Measurements from ENCODE around the gene ADAMTSL3. TPM values are rescaled to one million over a fixed set of nuclear protein-coding genes. Genes with fewer than 3 reads are reported as not detected.

ADAMTSL3 gene
- total and polyA plus RNA-seq, 4 donors, result 0.85 to 58.2 (median 7.9) TPM

- H3K27me3 ChIP-seq (ENCODE audit: control insufficient read depth in 3 of 3, insufficient read depth in 3 of 3, low read length in 2 of 3), result no peaks in the 10 kb centered on the region
- no peak for TF ChIP-seq CTCF (IDR thresholded peaks at IDR 0.05; ENCODE audit: control extremely low read depth, extremely low read depth)
- peaks cover 0 to 6% (median 3%) of the 10 kb centered on the region in 4 donors for H3K36me3 ChIP-seq (ENCODE audit: control insufficient read depth in 4 of 4, insufficient read depth in 4 of 4, low read length in 4 of 4)
- peaks cover 0 to 4% (median 0%) of the 10 kb centered on the region in 4 donors for H3K9me3 ChIP-seq (ENCODE audit: control insufficient read depth in 4 of 4, insufficient read depth in 3 of 4, low read length in 3 of 4)
- DNase-seq, result peak; percentile 47 to 88 (median 71)
- ATAC-seq (ENCODE audit: insufficient read depth, low FRiP score), result no peak
- 57 to 68% methylated on average over 11 of the region's 11 CpGs for WGBS, 2 donors
- peak overlapping the region in 1 of 2 donors; percentile 67 for H3K27ac ChIP-seq (ENCODE audit: low read depth in 1 of 2, low read length in 1 of 2)
- peak overlapping the region in 1 of 2 donors; percentile 30 for H3K9ac ChIP-seq (ENCODE audit: insufficient read depth in 1 of 2, low read length in 2 of 2)
- H3K4me3 ChIP-seq, result no peak overlapping the region
- H3K4me1 ChIP-seq (ENCODE audit: control insufficient read depth in 5 of 5, insufficient read depth in 5 of 5, low read length in 5 of 5), result peaks cover 0 to 13% (median 0%) of the 10 kb centered on the region in 5 donors
These were observed 250.5 kb downstream of the ADAMTSL3 start for GRCh38 chr15:83904107-83905040.

GRCh38 chr15:83905556-83906273 is 251.8 kb downstream of the ADAMTSL3 start:
- TF ChIP-seq CTCF (IDR thresholded peaks at IDR 0.05; ENCODE audit: control extremely low read depth, extremely low read depth), result no peak
- DNase-seq (no peak), ATAC-seq (ENCODE audit: insufficient read depth, low FRiP score) (no peak)
- Histone ChIP-seq H3K27ac (ENCODE audit: low read depth in 1 of 2, low read length in 1 of 2) (no peak overlapping the region), H3K27me3 (ENCODE audit: control insufficient read depth in 3 of 3, insufficient read depth in 3 of 3, low read length in 2 of 3) (no peaks in the 10 kb centered on the region), H3K36me3 (ENCODE audit: control insufficient read depth in 4 of 4, insufficient read depth in 4 of 4, low read length in 4 of 4) (peaks cover 0 to 6% (median 3%) of the 10 kb centered on the region in 4 donors), H3K9ac (ENCODE audit: insufficient read depth in 1 of 2, low read length in 2 of 2) (no peak overlapping the region), H3K4me3 (no peak overlapping the region), H3K4me1 (ENCODE audit: control insufficient read depth in 5 of 5, insufficient read depth in 5 of 5, low read length in 5 of 5) (peaks cover 0 to 13% (median 0%) of the 10 kb centered on the region in 5 donors), H3K9me3 (ENCODE audit: control insufficient read depth in 4 of 4, insufficient read depth in 3 of 4, low read length in 3 of 4) (peaks cover 0 to 4% (median 0%) of the 10 kb centered on the region in 4 donors)
- WGBS, 2 donors, result 78 to 86% methylated on average over 5 of the region's 5 CpGs

- 64 to 88% methylated on average over 3 of the region's 3 CpGs for WGBS, 2 donors
- no peak for TF ChIP-seq CTCF (IDR thresholded peaks at IDR 0.05; ENCODE audit: control extremely low read depth, extremely low read depth)
These were observed 257.4 kb downstream of the ADAMTSL3 start for GRCh38 chr15:83911345-83911744.

More at GRCh38 chr15:83911345-83911744, 257.4 kb downstream of the ADAMTSL3 start:
- Histone ChIP-seq H3K9ac (ENCODE audit: insufficient read depth in 1 of 2, low read length in 2 of 2) (no peak overlapping the region), H3K4me3 (no peak overlapping the region), H3K4me1 (ENCODE audit: control insufficient read depth in 5 of 5, insufficient read depth in 5 of 5, low read length in 5 of 5) (no peaks in the 10 kb centered on the region), H3K36me3 (ENCODE audit: control insufficient read depth in 4 of 4, insufficient read depth in 4 of 4, low read length in 4 of 4) (peaks cover 0 to 5% (median 2%) of the 10 kb centered on the region in 4 donors), H3K9me3 (ENCODE audit: control insufficient read depth in 4 of 4, insufficient read depth in 3 of 4, low read length in 3 of 4) (peaks cover 0 to 4% (median 0%) of the 10 kb centered on the region in 4 donors), H3K27ac (ENCODE audit: low read depth in 1 of 2, low read length in 1 of 2) (no peak overlapping the region), H3K27me3 (ENCODE audit: control insufficient read depth in 3 of 3, insufficient read depth in 3 of 3, low read length in 2 of 3) (no peaks in the 10 kb centered on the region)
- no peak for DNase-seq
- no peak for ATAC-seq (ENCODE audit: insufficient read depth, low FRiP score)

Data from lung (tissue), 12 donors.